ENCODE results near the gene U2AF1L4. TPM values are rescaled to one million over a fixed set of nuclear protein-coding genes. Genes with fewer than 3 reads are reported as not detected.

U2AF1L4 gene
- total and polyA plus RNA-seq, 2 donors (not counting 1 experiment from before 2014, with no cell fraction given) = 62.1 to 89.7 TPM

- H3K36me3 ChIP-seq (replicated peaks in 1 of 2; ENCODE audit: control extremely low read depth in 1 of 2, control insufficient read depth in 1 of 2, extremely low read depth in 1 of 2, insufficient read depth in 2 of 2, low read length in 1 of 2) = no peaks in the 10 kb centered on the region
- no peaks in the 10 kb centered on the region for H3K9me3 ChIP-seq (ENCODE audit: control extremely low read depth in 1 of 3, control insufficient read depth in 2 of 3, insufficient read depth in 1 of 3, low read length in 2 of 3)
- Mint-ChIP-seq H3K9me3 (ENCODE audit: insufficient read depth) (no peaks in the 10 kb centered on the region), H3K4me1 (no peaks in the 10 kb centered on the region), H3K27me3 (no peaks in the 10 kb centered on the region), H3K27ac (no peak overlapping the region), H3K4me3 (no peak overlapping the region)
- ChIA-PET POLR2A (interaction anchor here (1.2 to 2.2 kb wide), 2 partner anchors 16 to 18 kb away, joined by 6 to 7 read pairs; no protein-coding TSS in a partner anchor), CTCF (interaction anchor here (1.7 to 7.7 kb wide), 3 partner anchors 12 to 24 kb away, joined by 7 to 123 read pairs (median 32); no protein-coding TSS in a partner anchor)
- H3K27me3 ChIP-seq (replicated peaks in 1 of 4; ENCODE audit: control extremely low read depth in 1 of 4, control insufficient read depth in 3 of 4, insufficient read depth in 4 of 4, low read length in 3 of 4) = no peaks in the 10 kb centered on the region
- ATAC-seq (ENCODE audit: low read depth) = no peak
- H4K20me1 ChIP-seq (ENCODE audit: control insufficient read depth, insufficient read depth, low read length, poor library complexity, severe bottlenecking) = no peaks in the 10 kb centered on the region
- no peak overlapping the region for H2AFZ ChIP-seq (ENCODE audit: insufficient read depth, low read depth, low read length, poor library complexity, severe bottlenecking)
- intact Hi-C loops (cut with micrococcal nuclease) = no loop called here
- DNase-seq = no peak
- no peak for TF ChIP-seq EZH2 (IDR thresholded peaks at IDR 0.05; ENCODE audit: borderline replicate concordance, insufficient read depth, low read depth, low read length, poor library complexity, severe bottlenecking)
- TF ChIP-seq, protein P1, sequence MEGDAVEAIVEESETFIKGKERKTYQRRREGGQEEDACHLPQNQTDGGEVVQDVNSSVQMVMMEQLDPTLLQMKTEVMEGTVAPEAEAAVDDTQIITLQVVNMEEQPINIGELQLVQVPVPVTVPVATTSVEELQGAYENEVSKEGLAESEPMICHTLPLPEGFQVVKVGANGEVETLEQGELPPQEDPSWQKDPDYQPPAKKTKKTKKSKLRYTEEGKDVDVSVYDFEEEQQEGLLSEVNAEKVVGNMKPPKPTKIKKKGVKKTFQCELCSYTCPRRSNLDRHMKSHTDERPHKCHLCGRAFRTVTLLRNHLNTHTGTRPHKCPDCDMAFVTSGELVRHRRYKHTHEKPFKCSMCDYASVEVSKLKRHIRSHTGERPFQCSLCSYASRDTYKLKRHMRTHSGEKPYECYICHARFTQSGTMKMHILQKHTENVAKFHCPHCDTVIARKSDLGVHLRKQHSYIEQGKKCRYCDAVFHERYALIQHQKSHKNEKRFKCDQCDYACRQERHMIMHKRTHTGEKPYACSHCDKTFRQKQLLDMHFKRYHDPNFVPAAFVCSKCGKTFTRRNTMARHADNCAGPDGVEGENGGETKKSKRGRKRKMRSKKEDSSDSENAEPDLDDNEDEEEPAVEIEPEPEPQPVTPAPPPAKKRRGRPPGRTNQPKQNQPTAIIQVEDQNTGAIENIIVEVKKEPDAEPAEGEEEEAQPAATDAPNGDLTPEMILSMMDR (IDR thresholded peaks at IDR 0.05) = no peak
- WGBS (ENCODE audit: insufficient coverage) = 100% methylated on average over 1 of the region's 2 CpGs
- H3K4me2 ChIP-seq (replicated peaks; ENCODE audit: low read depth, low read length, poor library complexity, severe bottlenecking) = no peak overlapping the region
- no peak overlapping the region for H3K27ac ChIP-seq (ENCODE audit: low read length in 2 of 2)
- H3K4me3 ChIP-seq (ENCODE audit: control extremely low read depth in 1 of 5, extremely low read depth in 1 of 5, insufficient read depth in 1 of 5, low read depth in 2 of 5, low read length in 4 of 5) = no peak overlapping the region
- H3K9ac ChIP-seq (ENCODE audit: low read length) = no peak overlapping the region
- H3K79me2 ChIP-seq (ENCODE audit: control insufficient read depth, insufficient read depth, low read length) = no peaks in the 10 kb centered on the region
- no peaks in the 10 kb centered on the region for H3K4me1 ChIP-seq (ENCODE audit: control insufficient read depth in 2 of 2, insufficient read depth in 2 of 2, low read length in 2 of 2)
These were observed 49.3 kb downstream of the U2AF1L4 start for GRCh38 chr19:35695895-35696422.

DNA sequence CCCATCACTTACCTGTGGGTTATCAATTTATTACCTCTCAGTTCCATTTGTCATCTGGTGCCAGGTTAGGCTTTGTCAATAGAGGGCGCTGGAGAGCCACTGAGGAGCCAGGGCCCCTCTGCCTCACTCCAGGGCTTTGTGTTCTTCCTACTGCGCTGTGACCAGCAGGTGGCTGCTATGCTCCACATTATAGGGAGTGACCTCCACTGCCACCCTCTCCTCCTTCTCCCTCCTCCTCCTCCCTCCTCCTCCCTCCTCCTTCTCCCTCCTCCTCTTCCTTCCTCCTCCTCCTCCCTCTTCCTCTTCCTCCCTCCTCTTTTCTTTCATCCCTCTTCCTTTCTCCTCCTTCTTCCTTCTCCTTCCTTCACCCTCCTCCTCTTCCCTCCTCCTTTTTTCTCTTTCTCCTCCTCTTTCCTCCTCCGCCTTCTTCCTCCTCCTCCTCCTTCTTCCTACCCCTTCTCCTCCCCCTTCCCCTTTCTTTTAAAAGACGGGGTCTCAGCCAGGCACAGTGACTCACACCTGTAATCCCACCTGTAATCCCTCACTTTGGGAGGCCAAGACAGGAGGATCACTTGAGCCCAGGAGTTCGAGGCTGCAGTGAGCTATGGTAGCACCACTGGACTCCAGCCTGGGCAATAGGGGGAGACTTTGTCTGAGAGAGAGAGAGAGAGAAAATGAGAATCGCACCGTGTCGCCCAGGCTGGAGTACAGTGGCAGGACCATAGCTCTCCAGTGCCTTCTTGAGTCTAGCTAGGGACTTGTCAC is 51.2 kb downstream of the U2AF1L4 start:
- Histone ChIP-seq H3K9me3 (ENCODE audit: control extremely low read depth in 1 of 3, control insufficient read depth in 2 of 3, insufficient read depth in 1 of 3, low read length in 2 of 3) (no peaks in the 10 kb centered on the region), H4K20me1 (ENCODE audit: control insufficient read depth, insufficient read depth, low read length, poor library complexity, severe bottlenecking) (no peaks in the 10 kb centered on the region), H3K27me3 (replicated peaks in 1 of 4; ENCODE audit: control extremely low read depth in 1 of 4, control insufficient read depth in 3 of 4, insufficient read depth in 4 of 4, low read length in 3 of 4) (no peaks in the 10 kb centered on the region), H3K4me2 (replicated peaks; ENCODE audit: low read depth, low read length, poor library complexity, severe bottlenecking) (no peak overlapping the region), H3K36me3 (replicated peaks in 1 of 2; ENCODE audit: control extremely low read depth in 1 of 2, control insufficient read depth in 1 of 2, extremely low read depth in 1 of 2, insufficient read depth in 2 of 2, low read length in 1 of 2) (no peaks in the 10 kb centered on the region), H3K4me3 (ENCODE audit: control extremely low read depth in 1 of 5, extremely low read depth in 1 of 5, insufficient read depth in 1 of 5, low read depth in 2 of 5, low read length in 4 of 5) (no peak overlapping the region), H3K27ac (ENCODE audit: low read length in 2 of 2) (no peak overlapping the region), H3K9ac (ENCODE audit: low read length) (no peak overlapping the region), H3K4me1 (ENCODE audit: control insufficient read depth in 2 of 2, insufficient read depth in 2 of 2, low read length in 2 of 2) (no peaks in the 10 kb centered on the region), H3K79me2 (ENCODE audit: control insufficient read depth, insufficient read depth, low read length) (no peaks in the 10 kb centered on the region), H2AFZ (ENCODE audit: insufficient read depth, low read depth, low read length, poor library complexity, severe bottlenecking) (peak overlapping the region; percentile 39)
- Mint-ChIP-seq H3K4me3 (no peak overlapping the region), H3K27me3 (no peaks in the 10 kb centered on the region), H3K4me1 (no peaks in the 10 kb centered on the region), H3K27ac (no peak overlapping the region), H3K9me3 (ENCODE audit: insufficient read depth) (no peaks in the 10 kb centered on the region)
- DNase-seq (peak; percentile 92), ATAC-seq (ENCODE audit: low read depth) (peak; percentile 100)
- ChIA-PET POLR2A (interaction anchor here (1.2 kb wide), 1 partner anchor 15 kb away, joined by 6 read pairs; no protein-coding TSS in a partner anchor), CTCF (interaction anchor here (0.6 to 7.7 kb wide), 19 partner anchors 9 to 434 kb away, joined by 3 to 123 read pairs (median 4); partner anchors contain the start of genes IGFLR1, LIN37, PSENEN and U2AF1L4)
- TF ChIP-seq EZH2 (IDR thresholded peaks at IDR 0.05; ENCODE audit: borderline replicate concordance, insufficient read depth, low read depth, low read length, poor library complexity, severe bottlenecking) = no peak
- TF ChIP-seq, protein P1 (IDR thresholded peaks at IDR 0.05) = peak; percentile 99
- intact Hi-C loops (cut with micrococcal nuclease) = loop anchor here (1.0 to 5.0 kb wide), 8 partner anchors 8 to 360 kb away; partner anchors contain the start of genes ARHGAP33, HSPB6, PROSER3 and THAP8
- 31% methylated on average over 4 of the region's 8 CpGs for WGBS (ENCODE audit: insufficient coverage)
